Activated naive CD4-positive, alpha-beta T cell (primary cell): ENCODE data around the gene SLCO1C1.

Experiments
- DNase-seq, 4 experiments: peaks; one replicate each; lab custom pipeline; 2025; lab: John Stamatoyannopoulos, UW

Gene SLCO1C1

GRCh38 chr12:20792971-20793370 is 97.8 kb downstream of the SLCO1C1 start:
- no peak for DNase-seq

- DNase-seq: no peak
Measured at GRCh38 chr12:20798554-20798953, 103.4 kb downstream of the SLCO1C1 start.

- no peak for DNase-seq
Measured at GRCh38 chr12:20800160-20800559, 105.0 kb downstream of the SLCO1C1 start.

GRCh38 chr12:20801035-20801434 is 105.9 kb downstream of the SLCO1C1 start:
- DNase-seq: no peak
